ENCODE measurements around the gene EVA1B. TPM values are rescaled to one million over a fixed set of nuclear protein-coding genes. Genes with fewer than 3 reads are reported as not detected.

EVA1B gene
- total RNA-seq, 1 donor from 2014 or later = 10.6 TPM

DNA sequence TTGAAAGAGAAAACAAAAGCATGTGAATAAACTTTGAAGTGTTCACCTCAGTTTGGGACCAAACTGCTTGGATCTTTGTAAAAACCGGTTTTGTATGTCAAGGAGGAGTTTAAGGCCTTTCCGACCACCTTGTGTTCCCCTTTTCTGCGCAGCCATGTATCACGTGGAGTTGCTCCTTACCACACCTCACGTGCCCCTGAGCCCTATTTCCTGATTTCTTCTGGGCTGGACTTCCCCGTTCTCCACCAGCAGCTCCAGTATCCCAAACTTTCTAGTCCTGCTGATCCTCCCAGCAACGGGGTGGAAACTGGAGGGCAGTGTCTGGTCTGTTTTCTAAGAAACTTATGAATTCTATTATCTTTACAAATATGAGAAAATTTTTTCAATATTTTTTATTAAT lies 18.9 kb downstream of the EVA1B start:
- Histone ChIP-seq H3K36me3 (peaks cover 51% of the 10 kb centered on the region), H3K4me3 (no peak overlapping the region), H3K9me3 (replicated peaks) (no peaks in the 10 kb centered on the region), H3K27ac (replicated peaks) (no peak overlapping the region), H3K4me1 (peaks cover 29% of the 10 kb centered on the region), H3K27me3 (ENCODE audit: low read depth) (no peaks in the 10 kb centered on the region)
- TF ChIP-seq, protein P1, sequence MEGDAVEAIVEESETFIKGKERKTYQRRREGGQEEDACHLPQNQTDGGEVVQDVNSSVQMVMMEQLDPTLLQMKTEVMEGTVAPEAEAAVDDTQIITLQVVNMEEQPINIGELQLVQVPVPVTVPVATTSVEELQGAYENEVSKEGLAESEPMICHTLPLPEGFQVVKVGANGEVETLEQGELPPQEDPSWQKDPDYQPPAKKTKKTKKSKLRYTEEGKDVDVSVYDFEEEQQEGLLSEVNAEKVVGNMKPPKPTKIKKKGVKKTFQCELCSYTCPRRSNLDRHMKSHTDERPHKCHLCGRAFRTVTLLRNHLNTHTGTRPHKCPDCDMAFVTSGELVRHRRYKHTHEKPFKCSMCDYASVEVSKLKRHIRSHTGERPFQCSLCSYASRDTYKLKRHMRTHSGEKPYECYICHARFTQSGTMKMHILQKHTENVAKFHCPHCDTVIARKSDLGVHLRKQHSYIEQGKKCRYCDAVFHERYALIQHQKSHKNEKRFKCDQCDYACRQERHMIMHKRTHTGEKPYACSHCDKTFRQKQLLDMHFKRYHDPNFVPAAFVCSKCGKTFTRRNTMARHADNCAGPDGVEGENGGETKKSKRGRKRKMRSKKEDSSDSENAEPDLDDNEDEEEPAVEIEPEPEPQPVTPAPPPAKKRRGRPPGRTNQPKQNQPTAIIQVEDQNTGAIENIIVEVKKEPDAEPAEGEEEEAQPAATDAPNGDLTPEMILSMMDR (IDR thresholded peaks at IDR 0.05; ENCODE audit: borderline replicate concordance) = no peak
- intact Hi-C loops (cut with micrococcal nuclease) = no loop called here
- DNase-seq = no peak

DNA sequence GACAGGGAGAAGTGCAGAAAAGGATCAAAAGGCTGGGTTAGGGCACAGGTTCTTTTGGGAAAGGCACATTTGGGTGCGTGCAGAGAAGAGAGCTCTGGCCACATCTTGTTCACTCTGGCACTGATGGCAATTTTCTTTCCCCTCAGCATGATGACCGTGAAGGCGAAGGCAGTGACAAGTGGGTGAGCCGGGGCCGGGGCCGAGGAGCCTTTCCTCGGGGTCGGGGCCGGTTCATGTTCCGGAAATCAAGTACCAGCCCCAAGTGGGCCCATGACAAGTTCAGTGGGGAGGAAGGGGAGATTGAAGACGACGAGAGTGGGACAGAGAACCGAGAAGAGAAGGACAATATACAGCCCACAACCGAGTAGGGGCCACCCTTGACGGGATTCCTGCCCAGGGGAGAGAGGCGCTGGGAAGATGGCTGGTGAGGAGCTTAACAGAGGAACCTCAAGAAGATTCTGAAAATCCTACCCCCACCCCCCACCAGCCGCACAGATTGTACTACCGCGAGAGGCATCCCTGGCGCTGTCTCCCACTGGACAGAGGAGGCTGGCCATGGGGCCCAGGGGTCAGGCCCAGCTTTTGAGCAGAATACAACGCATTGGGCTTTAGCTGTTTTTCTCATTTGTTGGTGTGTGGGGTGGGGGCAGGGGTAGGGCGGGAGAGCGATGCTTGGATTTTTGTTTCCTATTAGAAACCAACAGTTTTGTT lies 19.6 kb downstream of the EVA1B start:
- peaks cover 34% of the 10 kb centered on the region for H3K4me1 ChIP-seq
- H3K36me3 ChIP-seq = peaks cover 58% of the 10 kb centered on the region
- H3K4me3 ChIP-seq = no peak overlapping the region
- no peaks in the 10 kb centered on the region for H3K9me3 ChIP-seq (replicated peaks)
- intact Hi-C loops (cut with micrococcal nuclease) = no loop called here
- no peak for DNase-seq
- no peak overlapping the region for H3K27ac ChIP-seq (replicated peaks)
- no peaks in the 10 kb centered on the region for H3K27me3 ChIP-seq (ENCODE audit: low read depth)
- TF ChIP-seq, protein P1 (IDR thresholded peaks at IDR 0.05; ENCODE audit: borderline replicate concordance) = no peak

DNA sequence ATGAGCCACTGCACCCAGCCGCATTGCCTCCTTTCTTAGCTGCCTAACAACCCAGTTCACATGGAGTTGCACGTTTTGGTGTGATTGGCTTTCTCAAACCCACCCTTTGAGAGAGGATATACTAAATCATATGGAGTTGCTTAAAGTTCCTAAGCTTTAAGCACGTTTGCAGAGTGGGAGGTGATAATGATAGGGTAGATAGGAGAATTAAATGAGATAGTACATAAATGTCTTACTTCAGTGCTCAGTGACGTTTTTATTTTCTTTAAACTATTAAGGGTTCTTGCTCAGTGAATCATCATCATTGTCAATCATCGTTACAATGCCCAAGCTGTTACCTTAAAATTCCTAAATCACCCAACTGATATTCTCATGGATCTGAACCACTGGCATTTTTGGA lies 20.2 kb downstream of the EVA1B start:
- H3K27ac ChIP-seq (replicated peaks) = no peak overlapping the region
- TF ChIP-seq, protein P1 (IDR thresholded peaks at IDR 0.05; ENCODE audit: borderline replicate concordance) = no peak
- no peak for DNase-seq
- H3K36me3 ChIP-seq = peaks cover 64% of the 10 kb centered on the region
- no peaks in the 10 kb centered on the region for H3K9me3 ChIP-seq (replicated peaks)
- H3K4me3 ChIP-seq = no peak overlapping the region
- intact Hi-C loops (cut with micrococcal nuclease) = no loop called here
- H3K4me1 ChIP-seq = peaks cover 34% of the 10 kb centered on the region
- no peaks in the 10 kb centered on the region for H3K27me3 ChIP-seq (ENCODE audit: low read depth)

DNA sequence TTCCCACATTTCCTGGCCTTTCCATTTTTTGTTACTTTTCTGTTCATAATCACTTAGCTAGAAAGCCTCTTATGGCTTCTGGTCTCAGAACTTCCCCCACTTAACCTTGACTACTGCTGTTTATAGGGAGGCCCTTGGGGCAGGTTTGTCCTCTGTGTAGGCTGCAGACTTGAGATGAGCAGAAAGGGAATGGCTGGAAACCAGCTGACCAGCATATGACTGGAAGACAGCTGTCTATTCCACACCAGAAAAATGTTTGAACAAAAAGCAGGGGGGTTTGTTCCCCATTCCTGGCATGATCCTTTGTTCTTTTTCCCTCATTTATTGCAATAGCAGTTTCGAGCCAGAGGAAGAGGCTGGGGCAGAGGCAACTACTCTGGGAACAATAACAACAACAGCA lies 22.2 kb downstream of the EVA1B start:
- intact Hi-C loops (cut with micrococcal nuclease) = no loop called here
- Histone ChIP-seq H3K4me1 (peaks cover 20% of the 10 kb centered on the region), H3K36me3 (peaks cover 84% of the 10 kb centered on the region), H3K27me3 (ENCODE audit: low read depth) (no peaks in the 10 kb centered on the region), H3K27ac (replicated peaks) (peak overlapping the region; percentile 0), H3K4me3 (no peak overlapping the region), H3K9me3 (replicated peaks) (no peaks in the 10 kb centered on the region)
- TF ChIP-seq, protein P1 (IDR thresholded peaks at IDR 0.05; ENCODE audit: borderline replicate concordance) = no peak
- DNase-seq = no peak

DNA sequence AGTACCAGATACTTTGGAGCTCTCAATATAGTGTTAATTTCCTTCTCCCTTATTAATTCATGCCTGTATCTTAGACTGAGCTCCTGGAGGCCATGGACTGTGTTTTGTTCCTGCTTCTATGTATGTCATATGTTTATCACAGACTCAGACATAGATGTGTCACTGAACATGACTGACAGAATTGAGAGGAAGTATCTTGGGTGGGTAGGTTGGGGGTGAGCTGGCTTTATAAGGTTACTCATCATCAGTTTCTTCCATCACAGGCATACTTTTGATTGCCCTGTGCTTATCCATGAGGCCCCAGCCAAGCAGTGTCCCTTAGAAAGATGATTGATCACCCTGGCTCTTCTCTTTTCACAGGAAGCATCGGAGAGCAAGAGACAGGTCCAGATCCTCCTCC lies 22.9 kb downstream of the EVA1B start:
- Histone ChIP-seq H3K27ac (replicated peaks) (peak overlapping the region; percentile 55), H3K4me1 (peaks cover 16% of the 10 kb centered on the region), H3K27me3 (ENCODE audit: low read depth) (no peaks in the 10 kb centered on the region), H3K9me3 (replicated peaks) (no peaks in the 10 kb centered on the region), H3K4me3 (no peak overlapping the region), H3K36me3 (peaks cover 91% of the 10 kb centered on the region)
- TF ChIP-seq, protein P1 (IDR thresholded peaks at IDR 0.05; ENCODE audit: borderline replicate concordance) = no peak
- DNase-seq = no peak
- intact Hi-C loops (cut with micrococcal nuclease) = no loop called here

Data from left ventricle myocardium inferior (tissue), 1 donor.